H9 (cell line): ENCODE data around the gene TESK2. TPM values are rescaled to one million over a fixed set of nuclear protein-coding genes. Genes with fewer than 3 reads are reported as not detected.

Source experiments
- DNase-seq: peaks from one replicate; pipeline ENCODE4 v3.0.0-alpha.2; 2017
- H2AFZ ChIP-seq: one replicate; pipeline ENCODE4 v1.6.1; 2013; ENCODE audit warnings: mild to moderate bottlenecking, low read length, control low read depth, moderate library complexity
- H2AK5ac ChIP-seq: 2 replicates; pipeline ENCODE4 v1.6.1; 2013; ENCODE audit warnings: low read length, control low read depth, mixed read lengths; ENCODE audit not compliant: insufficient read length
- H2BK120ac ChIP-seq: one replicate; pipeline ENCODE4 v1.6.1; 2013; ENCODE audit warnings: low read depth, mild to moderate bottlenecking, low read length, control low read depth, inconsistent platforms; ENCODE audit not compliant: poor library complexity, severe bottlenecking
- H2BK12ac ChIP-seq: 2 replicates; pipeline ENCODE4 v1.6.1; 2013; ENCODE audit warnings: low read length, control low read depth, mixed read lengths, low read depth; ENCODE audit not compliant: insufficient read length
- H2BK15ac ChIP-seq: 2 replicates; pipeline ENCODE4 v1.6.1; 2013; ENCODE audit warnings: low read depth, low read length, control low read depth
- H2BK20ac ChIP-seq: one replicate; pipeline ENCODE4 v1.6.1; 2013; ENCODE audit warnings: low read depth, mild to moderate bottlenecking, low read length, control low read depth, inconsistent platforms; ENCODE audit not compliant: poor library complexity, severe bottlenecking
- H2BK5ac ChIP-seq: 2 replicates; pipeline ENCODE4 v1.6.1; 2013; ENCODE audit warnings: low read length, control low read depth, mixed read lengths; ENCODE audit not compliant: insufficient read length
- H3K14ac ChIP-seq: 2 replicates; pipeline ENCODE4 v1.6.1; 2013; ENCODE audit warnings: low read length, control low read depth; ENCODE audit not compliant: insufficient read depth
- H3K18ac ChIP-seq: 2 replicates; pipeline ENCODE4 v1.6.1; 2013; ENCODE audit warnings: low read depth, mild to moderate bottlenecking, mixed read lengths, low read length, control low read depth; ENCODE audit not compliant: insufficient read length
- H3K23ac ChIP-seq: 2 replicates; pipeline ENCODE4 v1.6.1; 2013; ENCODE audit warnings: low read length, control low read depth, mixed read lengths, low read depth; ENCODE audit not compliant: insufficient read length
- H3K23me2 ChIP-seq: 2 replicates; pipeline ENCODE4 v1.6.1; 2013; ENCODE audit warnings: low read depth, mild to moderate bottlenecking, mixed read lengths, low read length, control low read depth; ENCODE audit not compliant: insufficient read length, poor library complexity, severe bottlenecking
- H3K27ac ChIP-seq: 2 replicates; pipeline ENCODE4 v1.5.1; 2013; ENCODE audit warnings: low read length, control low read depth, mixed read lengths, low read depth; ENCODE audit not compliant: insufficient read length
- H3K27me3 ChIP-seq: 2 replicates; pipeline ENCODE4 v1.6.1; 2013; ENCODE audit warnings: low read length, control low read depth, inconsistent platforms; ENCODE audit not compliant: insufficient read depth
- H3K4ac ChIP-seq: 2 replicates; pipeline ENCODE4 v1.6.1; 2013; ENCODE audit warnings: low read depth, mild to moderate bottlenecking, control low read depth, inconsistent platforms, low read length, moderate library complexity
- H3K4me1 ChIP-seq: 2 replicates; pipeline ENCODE4 v1.6.1; 2013; ENCODE audit warnings: low read length, control low read depth, inconsistent platforms; ENCODE audit not compliant: insufficient read depth
- H3K4me2 ChIP-seq: 2 replicates; pipeline ENCODE4 v1.6.1; 2013; ENCODE audit warnings: low read length, control low read depth, mixed read lengths; ENCODE audit not compliant: insufficient read length, insufficient read depth
- H3K56ac ChIP-seq: 2 replicates; pipeline ENCODE4 v1.6.1; 2013; ENCODE audit warnings: low read depth, mild to moderate bottlenecking, mixed read lengths, low read length, control low read depth; ENCODE audit not compliant: insufficient read length
- H3K79me1 ChIP-seq: 2 replicates; pipeline ENCODE4 v1.6.1; 2013; ENCODE audit warnings: low read depth, mild to moderate bottlenecking, moderate library complexity, low read length, control low read depth, inconsistent platforms; ENCODE audit not compliant: insufficient read depth, poor library complexity, severe bottlenecking
- H3K79me2 ChIP-seq: 2 replicates; pipeline ENCODE4 v1.6.1; 2013; ENCODE audit warnings: low read length, control low read depth, inconsistent platforms; ENCODE audit not compliant: insufficient read depth
- H3K9ac ChIP-seq: 2 replicates; pipeline ENCODE4 v1.6.1; 2013; ENCODE audit warnings: low read length, control low read depth, mixed read lengths; ENCODE audit not compliant: insufficient read length; ENCODE audit errors: extremely low read depth
- H3K9me3 ChIP-seq: one replicate; pipeline ENCODE4 v1.6.1; 2013; ENCODE audit warnings: low read depth, low read length, inconsistent platforms; ENCODE audit not compliant: control insufficient read depth
- H3T11ph ChIP-seq: one replicate; pipeline ENCODE4 v1.6.1; 2013; ENCODE audit warnings: mild to moderate bottlenecking, low read length, control low read depth, inconsistent platforms
- H4K20me1 ChIP-seq: one replicate; pipeline ENCODE4 v1.6.1; 2013; ENCODE audit not compliant: control insufficient read depth, insufficient read length, insufficient read depth
- H4K5ac ChIP-seq: 2 replicates; pipeline ENCODE4 v1.6.1; 2013; ENCODE audit warnings: low read depth, mild to moderate bottlenecking, mixed read lengths, low read length, control low read depth; ENCODE audit not compliant: insufficient read length
- H4K8ac ChIP-seq: replicated peaks from 2 replicates; pipeline ENCODE4 v1.6.1; 2013; ENCODE audit warnings: low read length, control low read depth, mixed read lengths, low read depth; ENCODE audit not compliant: insufficient read length
- H4K91ac ChIP-seq: 2 replicates; pipeline ENCODE4 v1.6.1; 2013; ENCODE audit warnings: low read depth, mild to moderate bottlenecking, moderate library complexity, mixed read lengths, low read length, control low read depth; ENCODE audit not compliant: insufficient read length
- H3K27ac Mint-ChIP-seq, 3 experiments: 2 replicates in 2 of 3; 3 replicates in 1 of 3; pipeline ENCODE4 v1.8.0; 2020 to 2021; ENCODE audit warnings: mixed read lengths in 3 of 3, mild to moderate bottlenecking in 1 of 3, moderate library complexity in 1 of 3
- H3K27me3 Mint-ChIP-seq: 2 replicates; pipeline ENCODE4 v1.8.0; 2021; ENCODE audit warnings: low read depth, mild to moderate bottlenecking, moderate library complexity, mixed read lengths
- H3K36me3 Mint-ChIP-seq, 3 experiments: 2 replicates in 2 of 3; 3 replicates in 1 of 3; pipeline ENCODE4 v1.8.0; 2020 to 2021; ENCODE audit warnings: low read depth in 3 of 3, mixed read lengths in 3 of 3; ENCODE audit not compliant: insufficient read depth in 1 of 3
- H3K4me1 Mint-ChIP-seq, 2 experiments: 2 replicates each; pipeline ENCODE4 v1.8.0; 2020; ENCODE audit warnings: mixed read lengths in 2 of 2
- H3K4me3 Mint-ChIP-seq, 2 experiments: 2 replicates in 1 of 2; 3 replicates in 1 of 2; pipeline ENCODE4 v1.8.0; 2020 to 2021; ENCODE audit warnings: mild to moderate bottlenecking in 2 of 2, mixed read lengths in 2 of 2, moderate library complexity in 1 of 2
- H3K9me3 Mint-ChIP-seq, 2 experiments: 2 replicates in 1 of 2; 3 replicates in 1 of 2; pipeline ENCODE4 v1.8.0; 2020; ENCODE audit warnings: mild to moderate bottlenecking in 2 of 2, mixed read lengths in 2 of 2, moderate library complexity in 1 of 2
- CTCF ChIP-seq: fragments of 200-600 bp; sonication (generic); conservative IDR thresholded peaks from 3 replicates; pipeline ENCODE4 v1.8.0; 2021; ENCODE audit warnings: antibody characterized with exemption, mild to moderate bottlenecking
- WGBS: extraction: QIAGEN DNeasy Blood & Tissue Kit; methylation state at CpG from one replicate; pipeline ENCODE4 v1.1.7; 2013; ENCODE audit warnings: missing lambda C conversion rate, low lambda C conversion rate, mixed read lengths; ENCODE audit not compliant: insufficient read length; ENCODE audit errors: extremely low coverage; 5-methylcytosine and 5-hydroxymethylcytosine counted together
- total RNA-seq: library from RNA; stranded (reverse); gene quantifications from 2 replicates; pipeline ENCODE4 v1.2.1, GENCODE V29; 2021

Gene TESK2
- total RNA-seq, 1 experiment from 2014 or later, result 7.2 TPM

GRCh38 chr1:45331436-45332345, 159.3 kb downstream of the TESK2 start:
- no peak overlapping the region for H2BK15ac ChIP-seq

More at GRCh38 chr1:45331436-45332345, 159.3 kb downstream of the TESK2 start:
- H3K27me3 Mint-ChIP-seq, result no peaks in the 10 kb centered on the region
- no peak overlapping the region for H2BK5ac ChIP-seq
- H2AK5ac ChIP-seq, result no peak overlapping the region
- H4K20me1 ChIP-seq, result no peaks in the 10 kb centered on the region
- H2AFZ ChIP-seq, result no peak overlapping the region
- whole genome bisulfite sequencing, result no CpG with 5 or more reads among the region's 18 CpGs
- H3K56ac ChIP-seq, result no peak overlapping the region
- no peak overlapping the region for H3K4ac ChIP-seq
- no peak overlapping the region for H3K4me3 Mint-ChIP-seq
- H3K9me3 ChIP-seq, result no peaks in the 10 kb centered on the region
- peaks cover 16% of the 10 kb centered on the region for H3K23me2 ChIP-seq
- H3K9me3 Mint-ChIP-seq, result no peaks in the 10 kb centered on the region
- H3K79me1 ChIP-seq, result no peaks in the 10 kb centered on the region
- H3K4me1 ChIP-seq, result peaks cover 4% of the 10 kb centered on the region; the same call in 1 of the 2 replicates
- no peak overlapping the region for H2BK120ac ChIP-seq
- no peak overlapping the region for H3K9ac ChIP-seq
- no peak for DNase-seq
- H3K4me1 Mint-ChIP-seq, result peaks cover 34 to 48% of the 10 kb centered on the region in 2 experiments
- no peak overlapping the region for H3T11ph ChIP-seq
- no peak overlapping the region for H3K18ac ChIP-seq
- no peak overlapping the region for H2BK20ac ChIP-seq
- H3K27ac Mint-ChIP-seq, result no peak overlapping the region
- peaks cover 31 to 58% (median 51%) of the 10 kb centered on the region in 3 experiments; a peak in 6 of 7 replicates for H3K36me3 Mint-ChIP-seq
- H3K4me2 ChIP-seq, result no peak overlapping the region
- no peak for TF ChIP-seq CTCF
- no peak overlapping the region for H4K5ac ChIP-seq
- H3K14ac ChIP-seq, result no peak overlapping the region
- no peak overlapping the region for H2BK12ac ChIP-seq
- H4K8ac ChIP-seq, result no peak overlapping the region
- no peaks in the 10 kb centered on the region for H3K27me3 ChIP-seq
- H4K91ac ChIP-seq, result no peak overlapping the region
- H3K27ac ChIP-seq, result no peak overlapping the region
- no peaks in the 10 kb centered on the region for H3K79me2 ChIP-seq
- H3K23ac ChIP-seq, result no peak overlapping the region
